Measurements from ENCODE around the gene CACNA1C.

CACNA1C gene

GRCh38 chr12:2171672-2172426 lies 119.1 kb downstream of the CACNA1C start:
- Histone ChIP-seq H3K4me3 (no peak overlapping the region), H4K20me1 (no peaks in the 10 kb centered on the region), H3K36me3 (no peaks in the 10 kb centered on the region), H3K27me3 (no peaks in the 10 kb centered on the region), H3K4me1 (peaks cover 0 to 12% (median 4%) of the 10 kb centered on the region in 10 experiments; a peak in 9 of 20 replicates), H3K4me2 (no peak overlapping the region), H3K27ac (no peak overlapping the region), H3K9me3 (replicated peaks in 1 of 11) (peaks cover 15 to 22% (median 18%) of the 10 kb centered on the region in 11 experiments), H3K9ac (no peak overlapping the region)
- TF ChIP-seq Cebpa-rat (IDR thresholded peaks at IDR 0.05), result no peak

GRCh38 chr12:2172491-2173214 lies 119.9 kb downstream of the CACNA1C start:
- peaks cover 7 to 18% (median 10%) of the 10 kb centered on the region in 11 experiments for H3K9me3 ChIP-seq (replicated peaks in 1 of 11)
- TF ChIP-seq Cebpa-rat (IDR thresholded peaks at IDR 0.05), result no peak
- no peak overlapping the region for H3K9ac ChIP-seq
- H4K20me1 ChIP-seq, result no peaks in the 10 kb centered on the region
- H3K4me3 ChIP-seq, result no peak overlapping the region
- H3K4me1 ChIP-seq, result peaks cover 0 to 12% (median 4%) of the 10 kb centered on the region in 10 experiments; a peak in 9 of 20 replicates
- H3K27ac ChIP-seq, result no peak overlapping the region
- no peak overlapping the region for H3K4me2 ChIP-seq
- H3K36me3 ChIP-seq, result no peaks in the 10 kb centered on the region
- no peaks in the 10 kb centered on the region for H3K27me3 ChIP-seq

GRCh38 chr12:2173971-2174370 lies 121.2 kb downstream of the CACNA1C start:
- Histone ChIP-seq H3K27me3 (no peaks in the 10 kb centered on the region), H3K36me3 (no peaks in the 10 kb centered on the region), H4K20me1 (no peaks in the 10 kb centered on the region), H3K4me1 (peaks cover 0 to 12% (median 4%) of the 10 kb centered on the region in 10 experiments; a peak in 9 of 20 replicates), H3K4me3 (no peak overlapping the region), H3K27ac (no peak overlapping the region), H3K9ac (no peak overlapping the region), H3K9me3 (replicated peaks in 1 of 11) (peaks cover 0 to 11% (median 0%) of the 10 kb centered on the region in 11 experiments; a peak in 3 of 22 replicates), H3K4me2 (peak overlapping the region in 4 of 11 experiments; percentile 6 to 55 (median 26); a peak in 8 of 22 replicates)
- no peak for TF ChIP-seq Cebpa-rat (IDR thresholded peaks at IDR 0.05)

GRCh38 chr12:2177003-2177402 lies 124.2 kb downstream of the CACNA1C start:
- Histone ChIP-seq H3K4me3 (no peak overlapping the region), H3K4me2 (no peak overlapping the region), H3K27ac (no peak overlapping the region), H3K27me3 (no peaks in the 10 kb centered on the region), H4K20me1 (no peaks in the 10 kb centered on the region), H3K4me1 (peaks cover 0 to 23% (median 8%) of the 10 kb centered on the region in 10 experiments; a peak in 12 of 20 replicates), H3K36me3 (no peaks in the 10 kb centered on the region), H3K9ac (no peak overlapping the region), H3K9me3 (replicated peaks in 1 of 11) (peaks cover 0 to 11% (median 0%) of the 10 kb centered on the region in 11 experiments; a peak in 1 of 22 replicates)
- no peak for TF ChIP-seq Cebpa-rat (IDR thresholded peaks at IDR 0.05)

- Histone ChIP-seq H3K4me2 (no peak overlapping the region), H3K36me3 (no peaks in the 10 kb centered on the region), H4K20me1 (no peaks in the 10 kb centered on the region)
Observed at GRCh38 chr12:2177751-2178150, 125.0 kb downstream of the CACNA1C start.

GRCh38 chr12:2179058-2179457 lies 126.3 kb downstream of the CACNA1C start:
- H3K9me3 ChIP-seq (replicated peaks in 1 of 11), result peaks cover 0 to 11% (median 0%) of the 10 kb centered on the region in 11 experiments; a peak in 1 of 22 replicates
- no peaks in the 10 kb centered on the region for H3K27me3 ChIP-seq
- H4K20me1 ChIP-seq, result no peaks in the 10 kb centered on the region
- no peak overlapping the region for H3K4me2 ChIP-seq
- H3K4me1 ChIP-seq, result peaks cover under 1 to 17% (median 9%) of the 10 kb centered on the region in 10 experiments; a peak in 17 of 20 replicates
- H3K9ac ChIP-seq, result no peak overlapping the region
- H3K4me3 ChIP-seq, result no peak overlapping the region
- H3K27ac ChIP-seq, result no peak overlapping the region
- H3K36me3 ChIP-seq, result no peaks in the 10 kb centered on the region
- TF ChIP-seq Cebpa-rat (IDR thresholded peaks at IDR 0.05), result no peak

More at GRCh38 chr12:2177751-2178150, 125.0 kb downstream of the CACNA1C start:
- no peak for TF ChIP-seq Cebpa-rat (IDR thresholded peaks at IDR 0.05)
- no peaks in the 10 kb centered on the region for H3K27me3 ChIP-seq
- no peak overlapping the region for H3K9ac ChIP-seq
- H3K4me1 ChIP-seq, result peaks cover 0 to 23% (median 8%) of the 10 kb centered on the region in 10 experiments; a peak in 12 of 20 replicates
- no peak overlapping the region for H3K4me3 ChIP-seq
- no peak overlapping the region for H3K27ac ChIP-seq
- H3K9me3 ChIP-seq (replicated peaks in 1 of 11), result peaks cover 0 to 11% (median 0%) of the 10 kb centered on the region in 11 experiments; a peak in 1 of 22 replicates

GRCh38 chr12:2179953-2180736 lies 127.4 kb downstream of the CACNA1C start:
- H3K27me3 ChIP-seq, result no peaks in the 10 kb centered on the region

GRCh38 chr12:2180737-2181082 lies 127.9 kb downstream of the CACNA1C start:
- peaks cover 0 to 11% (median 0%) of the 10 kb centered on the region in 11 experiments; a peak in 1 of 22 replicates for H3K9me3 ChIP-seq (replicated peaks in 1 of 11)
- peak overlapping the region in 4 of 11 experiments; percentile 1 to 44 (median 14); a peak in 5 of 22 replicates for H3K4me2 ChIP-seq
- no peak overlapping the region for H3K27ac ChIP-seq
- peaks cover 0 to 19% (median 10%) of the 10 kb centered on the region in 10 experiments; a peak in 16 of 20 replicates for H3K4me1 ChIP-seq
- H3K27me3 ChIP-seq, result no peaks in the 10 kb centered on the region
- H4K20me1 ChIP-seq, result no peaks in the 10 kb centered on the region
- no peak overlapping the region for H3K9ac ChIP-seq
- no peak overlapping the region for H3K4me3 ChIP-seq
- H3K36me3 ChIP-seq, result no peaks in the 10 kb centered on the region
- no peak for TF ChIP-seq Cebpa-rat (IDR thresholded peaks at IDR 0.05)

More at GRCh38 chr12:2179953-2180736, 127.4 kb downstream of the CACNA1C start:
- no peak overlapping the region for H3K9ac ChIP-seq
- H3K4me1 ChIP-seq, result peaks cover 0 to 19% (median 10%) of the 10 kb centered on the region in 10 experiments; a peak in 16 of 20 replicates
- H3K36me3 ChIP-seq, result no peaks in the 10 kb centered on the region
- H3K27ac ChIP-seq, result no peak overlapping the region
- H3K4me2 ChIP-seq, result peak overlapping the region in 3 of 11 experiments; percentile 8 to 44 (median 20); a peak in 5 of 22 replicates
- TF ChIP-seq Cebpa-rat (IDR thresholded peaks at IDR 0.05), result no peak
- no peak overlapping the region for H3K4me3 ChIP-seq
- H4K20me1 ChIP-seq, result no peaks in the 10 kb centered on the region
- H3K9me3 ChIP-seq (replicated peaks in 1 of 11), result peaks cover 0 to 11% (median 0%) of the 10 kb centered on the region in 11 experiments; a peak in 1 of 22 replicates
